GM12873 (cell line): Measurements from ENCODE around the gene GOLPH3.
A peak's percentile ranks its signal among the peaks of the same experiment; 100 is the strongest.

Experiments
- CTCF ChIP-seq: IDR thresholded peaks from 2 replicates; pipeline ENCODE4 v1.5.1; 2012; ENCODE audit warnings: low read depth, mild to moderate bottlenecking, moderate library complexity, low read length, control low read depth; ENCODE audit not compliant: insufficient read depth; ENCODE audit errors: missing control alignments

Gene GOLPH3

DNA sequence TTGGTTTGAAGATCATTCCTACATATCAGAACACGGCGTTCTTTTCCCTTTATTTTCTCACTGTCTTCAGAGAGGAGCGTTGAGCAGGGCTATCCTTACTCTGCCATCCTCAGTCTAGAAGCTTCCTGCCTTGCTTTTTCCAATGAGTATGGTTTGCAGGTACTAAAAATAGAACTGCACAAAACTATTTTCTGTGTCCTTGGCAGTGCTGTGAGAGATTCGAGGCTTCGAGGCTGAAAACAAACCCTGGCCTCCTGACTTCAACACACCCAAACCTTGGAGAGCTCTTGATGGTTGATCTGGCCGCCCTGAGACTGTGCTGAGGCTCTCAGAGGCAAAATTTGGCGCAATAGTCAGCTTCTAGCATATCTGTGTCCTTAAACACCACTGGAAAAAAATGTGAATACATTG, 78.9 kb downstream of the GOLPH3 start:
- no peak for TF ChIP-seq CTCF

GRCh38 chr5:32094691-32095090, 79.4 kb downstream of the GOLPH3 start:
- no peak for TF ChIP-seq CTCF

GRCh38 chr5:32092938-32093812, 80.9 kb downstream of the GOLPH3 start:
- TF ChIP-seq CTCF = peak; percentile 81

DNA sequence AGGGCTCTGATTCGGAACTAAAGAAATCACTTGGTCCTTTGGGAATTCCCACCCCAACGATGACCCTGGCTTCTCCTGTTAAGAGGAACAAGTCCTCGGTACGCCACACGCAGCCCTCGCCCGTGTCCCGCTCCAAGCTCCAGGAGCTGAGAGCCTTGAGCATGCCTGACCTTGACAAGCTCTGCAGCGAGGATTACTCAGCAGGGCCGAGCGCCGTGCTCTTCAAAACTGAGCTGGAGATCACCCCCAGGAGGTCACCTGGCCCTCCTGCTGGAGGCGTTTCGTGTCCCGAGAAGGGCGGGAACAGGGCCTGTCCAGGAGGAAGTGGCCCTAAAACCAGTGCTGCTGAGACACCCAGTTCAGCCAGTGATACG, 83.4 kb downstream of the GOLPH3 start:
- no peak for TF ChIP-seq CTCF

DNA sequence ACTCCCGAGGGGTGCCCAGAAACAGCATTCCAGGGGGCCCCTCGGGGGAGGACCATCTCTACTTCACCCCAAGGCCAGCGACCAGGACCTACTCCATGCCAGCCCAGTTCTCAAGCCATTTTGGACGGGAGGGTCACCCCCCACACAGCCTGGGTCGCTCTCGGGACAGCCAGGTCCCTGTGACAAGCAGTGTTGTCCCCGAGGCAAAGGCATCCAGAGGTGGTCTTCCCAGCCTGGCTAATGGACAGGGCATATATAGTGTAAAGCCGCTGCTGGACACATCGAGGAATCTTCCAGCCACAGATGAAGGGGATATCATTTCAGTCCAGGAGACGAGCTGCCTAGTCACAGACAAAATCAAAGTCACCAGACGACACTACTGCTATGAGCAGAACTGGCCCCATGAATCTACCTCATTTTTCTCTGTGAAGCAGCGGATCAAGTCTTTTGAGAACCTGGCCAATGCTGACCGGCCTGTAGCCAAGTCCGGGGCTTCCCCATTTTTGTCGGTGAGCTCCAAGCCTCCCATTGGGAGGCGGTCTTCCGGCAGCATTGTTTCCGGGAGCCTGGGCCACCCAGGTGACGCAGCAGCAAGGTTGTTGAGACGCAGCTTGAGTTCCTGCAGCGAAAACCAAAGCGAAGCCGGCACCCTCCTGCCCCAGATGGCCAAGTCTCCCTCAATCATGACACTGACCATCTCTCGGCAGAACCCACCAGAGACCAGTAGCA, 83.9 kb downstream of the GOLPH3 start:
- TF ChIP-seq CTCF = no peak

DNA sequence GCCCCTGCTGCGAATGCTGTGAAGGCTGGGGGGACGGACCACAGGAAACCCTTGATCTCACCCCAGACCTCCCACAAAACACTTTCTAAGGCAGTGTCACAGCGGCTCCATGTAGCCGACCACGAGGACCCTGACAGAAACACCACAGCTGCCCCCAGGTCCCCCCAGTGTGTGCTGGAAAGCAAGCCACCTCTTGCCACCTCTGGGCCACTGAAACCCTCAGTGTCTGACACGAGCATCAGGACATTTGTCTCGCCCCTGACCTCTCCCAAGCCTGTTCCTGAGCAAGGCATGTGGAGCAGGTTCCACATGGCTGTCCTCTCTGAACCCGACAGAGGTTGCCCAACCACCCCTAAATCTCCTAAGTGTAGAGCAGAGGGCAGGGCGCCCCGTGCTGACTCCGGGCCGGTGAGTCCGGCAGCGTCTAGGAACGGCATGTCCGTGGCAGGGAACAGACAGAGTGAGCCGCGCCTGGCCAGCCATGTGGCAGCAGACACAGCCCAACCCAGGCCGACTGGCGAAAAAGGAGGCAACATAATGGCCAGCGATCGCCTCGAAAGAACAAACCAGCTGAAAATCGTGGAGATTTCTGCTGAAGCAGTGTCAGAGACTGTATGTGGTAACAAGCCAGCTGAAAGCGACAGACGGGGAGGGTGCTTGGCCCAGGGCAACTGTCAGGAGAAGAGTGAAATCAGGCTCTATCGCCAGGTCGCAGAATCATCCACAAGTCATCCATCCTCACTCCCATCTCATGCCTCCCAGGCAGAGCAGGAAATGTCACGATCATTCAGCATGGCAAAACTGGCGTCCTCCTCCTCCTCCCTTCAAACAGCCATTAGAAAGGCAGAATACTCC, 84.7 kb downstream of the GOLPH3 start:
- TF ChIP-seq CTCF = no peak

DNA sequence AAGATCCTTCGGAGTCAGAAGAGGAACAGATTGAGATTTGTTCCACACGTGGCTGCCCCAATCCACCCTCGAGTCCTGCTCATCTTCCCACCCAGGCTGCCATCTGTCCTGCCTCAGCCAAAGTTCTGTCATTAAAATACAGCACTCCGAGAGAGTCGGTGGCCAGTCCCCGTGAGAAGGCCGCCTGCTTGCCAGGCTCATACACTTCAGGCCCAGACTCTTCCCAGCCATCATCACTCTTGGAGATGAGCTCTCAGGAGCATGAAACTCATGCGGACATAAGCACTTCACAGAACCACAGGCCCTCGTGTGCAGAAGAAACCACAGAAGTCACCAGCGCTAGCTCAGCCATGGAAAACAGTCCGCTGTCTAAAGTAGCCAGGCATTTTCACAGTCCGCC, 85.9 kb downstream of the GOLPH3 start:
- TF ChIP-seq CTCF = no peak
